ENCODE measurements around the gene ARRDC3. TPM values are rescaled to one million over a fixed set of nuclear protein-coding genes. Genes with fewer than 3 reads are reported as not detected.

The ARRDC3 gene
- total RNA-seq, 2 donors from 2014 or later, result 30.5 to 60.7 TPM

DNA sequence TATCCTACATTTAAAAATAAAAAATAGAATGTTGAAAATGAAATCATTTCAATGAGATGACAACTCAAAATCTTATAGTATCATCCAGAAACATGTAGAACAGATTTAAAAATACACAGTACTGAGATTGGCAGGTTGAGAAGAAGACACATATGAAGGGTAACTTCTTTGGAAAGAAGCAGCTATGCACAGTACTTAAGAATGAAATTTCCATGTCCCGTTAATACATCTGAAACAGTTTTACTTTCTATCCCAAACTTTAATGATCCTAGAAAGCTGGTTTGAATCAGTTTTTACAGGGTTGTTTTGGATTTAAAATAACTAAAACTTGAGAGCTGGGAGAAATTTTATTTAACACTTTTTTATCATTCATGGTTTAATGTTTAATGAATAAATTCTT is 36.0 kb upstream of the ARRDC3 start:
- WGBS, 2 experiments (ENCODE audit: insufficient coverage in 1 of 2, insufficient read length in 1 of 2), result 100% methylated on average over 1 of the region's 1 CpG; no CpG with 5 or more reads in 1 of the 2 experiments
- DNase-seq, result no peak
- no peaks in the 10 kb centered on the region for H3K27me3 Mint-ChIP-seq (ENCODE audit: insufficient read depth)
- H3K9ac ChIP-seq (ENCODE audit: extremely low read depth, low read length, poor library complexity, severe bottlenecking), result no peak overlapping the region
- H3K4me3 Mint-ChIP-seq, result no peak overlapping the region
- H3K4me3 ChIP-seq (ENCODE audit: low read length), result no peak overlapping the region
- no peak overlapping the region for H3K27ac ChIP-seq (ENCODE audit: low read depth, low read length)
- no peak for TF ChIP-seq CTCF (conservative IDR thresholded peaks at IDR 0.05)
- no peaks in the 10 kb centered on the region for H3K36me3 Mint-ChIP-seq (ENCODE audit: low read depth)
- no peak overlapping the region for H3K27ac Mint-ChIP-seq
- H3K4me1 ChIP-seq (ENCODE audit: control insufficient read depth, insufficient read depth, low read length), result peaks cover 3% of the 10 kb centered on the region
- no peaks in the 10 kb centered on the region for H3K9me3 ChIP-seq (ENCODE audit: control insufficient read depth, low read length)
- H3K4me1 Mint-ChIP-seq, result peaks cover 18% of the 10 kb centered on the region
- H3K27me3 ChIP-seq (ENCODE audit: control insufficient read depth, insufficient read depth, low read length, poor library complexity, severe bottlenecking), result no peaks in the 10 kb centered on the region
- no peaks in the 10 kb centered on the region for H3K9me3 Mint-ChIP-seq
- H3K36me3 ChIP-seq (ENCODE audit: control insufficient read depth, insufficient read depth, low read length), result no peaks in the 10 kb centered on the region

DNA sequence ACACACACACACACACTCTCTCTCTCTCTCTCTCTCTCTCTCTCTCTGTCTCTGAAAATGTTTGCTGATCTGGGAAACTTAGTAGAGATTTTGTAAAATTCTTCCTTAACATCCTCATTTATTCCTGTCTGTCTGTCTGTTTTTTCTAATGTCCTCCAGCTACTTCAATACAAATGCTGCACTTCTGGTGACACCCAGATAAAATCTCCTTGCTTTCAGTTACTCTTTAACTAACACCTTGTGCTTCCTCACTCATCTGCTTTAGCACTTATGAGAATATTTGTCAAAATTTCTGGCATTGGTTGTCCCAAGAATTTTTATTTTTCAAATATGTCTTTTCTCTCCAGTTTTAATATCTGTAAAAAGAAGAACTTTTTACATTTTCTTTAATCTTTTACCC is 35.0 kb upstream of the ARRDC3 start:
- no peaks in the 10 kb centered on the region for H3K27me3 Mint-ChIP-seq (ENCODE audit: insufficient read depth)
- peaks cover 19% of the 10 kb centered on the region for H3K4me1 Mint-ChIP-seq
- H3K36me3 Mint-ChIP-seq (ENCODE audit: low read depth), result no peaks in the 10 kb centered on the region
- TF ChIP-seq CTCF (conservative IDR thresholded peaks at IDR 0.05), result no peak
- no peak overlapping the region for H3K27ac Mint-ChIP-seq
- H3K36me3 ChIP-seq (ENCODE audit: control insufficient read depth, insufficient read depth, low read length), result no peaks in the 10 kb centered on the region
- no peak overlapping the region for H3K4me3 Mint-ChIP-seq
- H3K9ac ChIP-seq (ENCODE audit: extremely low read depth, low read length, poor library complexity, severe bottlenecking), result no peak overlapping the region
- H3K4me3 ChIP-seq (ENCODE audit: low read length), result no peak overlapping the region
- H3K9me3 ChIP-seq (ENCODE audit: control insufficient read depth, low read length), result no peaks in the 10 kb centered on the region
- no peak overlapping the region for H3K27ac ChIP-seq (ENCODE audit: low read depth, low read length)
- H3K9me3 Mint-ChIP-seq, result no peaks in the 10 kb centered on the region
- DNase-seq, result no peak
- H3K4me1 ChIP-seq (ENCODE audit: control insufficient read depth, insufficient read depth, low read length), result peaks cover 4% of the 10 kb centered on the region
- H3K27me3 ChIP-seq (ENCODE audit: control insufficient read depth, insufficient read depth, low read length, poor library complexity, severe bottlenecking), result no peaks in the 10 kb centered on the region

DNA sequence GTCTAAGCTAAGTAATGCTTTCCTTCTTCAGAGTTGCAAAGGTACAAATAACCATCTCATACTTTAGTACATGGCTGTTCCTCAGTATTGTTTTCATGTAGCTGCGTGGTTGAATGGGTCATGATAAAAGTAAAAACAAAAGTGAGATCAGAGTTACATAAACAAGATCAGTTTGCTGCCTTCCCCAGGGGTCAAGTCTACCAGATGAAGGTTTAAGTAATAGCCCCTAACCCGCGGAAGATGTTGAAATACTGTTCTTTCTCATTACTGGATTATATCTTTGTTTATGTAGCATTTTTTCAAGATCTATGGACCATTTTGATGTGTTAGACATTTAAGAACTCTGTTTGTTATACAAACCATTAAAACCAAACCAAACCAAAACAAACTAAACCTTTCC is 34.1 kb upstream of the ARRDC3 start:
- Mint-ChIP-seq H3K4me1 (peaks cover 19% of the 10 kb centered on the region), H3K27me3 (ENCODE audit: insufficient read depth) (no peaks in the 10 kb centered on the region), H3K4me3 (no peak overlapping the region), H3K9me3 (no peaks in the 10 kb centered on the region), H3K27ac (no peak overlapping the region), H3K36me3 (ENCODE audit: low read depth) (no peaks in the 10 kb centered on the region)
- Histone ChIP-seq H3K36me3 (ENCODE audit: control insufficient read depth, insufficient read depth, low read length) (no peaks in the 10 kb centered on the region), H3K9ac (ENCODE audit: extremely low read depth, low read length, poor library complexity, severe bottlenecking) (no peak overlapping the region), H3K27me3 (ENCODE audit: control insufficient read depth, insufficient read depth, low read length, poor library complexity, severe bottlenecking) (no peaks in the 10 kb centered on the region), H3K4me1 (ENCODE audit: control insufficient read depth, insufficient read depth, low read length) (peaks cover 4% of the 10 kb centered on the region), H3K4me3 (ENCODE audit: low read length) (no peak overlapping the region), H3K27ac (ENCODE audit: low read depth, low read length) (no peak overlapping the region), H3K9me3 (ENCODE audit: control insufficient read depth, low read length) (no peaks in the 10 kb centered on the region)
- no peak for TF ChIP-seq CTCF (conservative IDR thresholded peaks at IDR 0.05)
- no peak for DNase-seq
- WGBS, 2 experiments (ENCODE audit: insufficient coverage in 1 of 2, insufficient read length in 1 of 2), result 94% methylated on average over 3 of the region's 3 CpGs; no CpG with 5 or more reads in 1 of the 2 experiments

Data from endodermal cell (in vitro differentiated cells).